NCI-H446 (cell line): ENCODE data around the gene UROC1.

Experiments used
- DNase-seq, 2 experiments: peaks; one replicate each; lab custom pipeline; 2025; lab: John Stamatoyannopoulos, UW

The UROC1 gene

DNA sequence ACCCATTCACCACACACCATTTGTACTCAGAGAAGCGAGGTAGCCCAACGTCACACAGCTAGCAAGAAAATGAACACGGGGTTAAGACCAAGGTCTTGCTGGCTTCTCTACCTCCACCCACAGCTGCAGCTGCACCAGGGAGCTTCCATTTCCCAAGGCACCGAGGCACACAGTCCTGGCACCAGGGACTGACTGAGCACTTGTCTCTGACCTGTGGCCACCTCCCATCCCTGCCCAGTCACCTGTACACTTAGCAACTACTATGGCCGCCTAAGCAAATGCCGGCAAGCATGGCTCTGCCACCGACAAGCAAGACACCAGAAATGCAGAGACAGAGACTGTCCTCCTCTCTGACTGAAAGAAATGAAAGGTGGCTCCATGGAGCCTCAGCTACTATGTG is 57.2 kb downstream of the UROC1 start:
- DNase-seq, result no peak

DNA sequence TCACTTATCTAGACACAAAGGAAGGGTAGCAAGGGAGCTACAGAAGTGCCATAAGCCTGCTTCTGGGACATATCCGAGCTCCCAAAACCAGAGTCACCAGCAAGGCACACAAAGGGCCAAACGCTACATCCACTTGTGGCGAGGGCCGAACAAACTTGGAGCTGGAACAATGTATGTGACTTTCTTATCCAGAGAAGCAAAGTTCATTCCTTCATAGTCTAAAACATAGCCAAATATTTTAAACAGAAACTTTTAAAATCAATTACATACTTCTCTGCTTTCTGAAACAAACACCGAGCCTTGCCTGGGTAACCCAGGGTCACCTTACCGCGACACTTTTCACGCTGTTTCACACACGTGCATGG is 57.8 kb downstream of the UROC1 start:
- no peak for DNase-seq

DNA sequence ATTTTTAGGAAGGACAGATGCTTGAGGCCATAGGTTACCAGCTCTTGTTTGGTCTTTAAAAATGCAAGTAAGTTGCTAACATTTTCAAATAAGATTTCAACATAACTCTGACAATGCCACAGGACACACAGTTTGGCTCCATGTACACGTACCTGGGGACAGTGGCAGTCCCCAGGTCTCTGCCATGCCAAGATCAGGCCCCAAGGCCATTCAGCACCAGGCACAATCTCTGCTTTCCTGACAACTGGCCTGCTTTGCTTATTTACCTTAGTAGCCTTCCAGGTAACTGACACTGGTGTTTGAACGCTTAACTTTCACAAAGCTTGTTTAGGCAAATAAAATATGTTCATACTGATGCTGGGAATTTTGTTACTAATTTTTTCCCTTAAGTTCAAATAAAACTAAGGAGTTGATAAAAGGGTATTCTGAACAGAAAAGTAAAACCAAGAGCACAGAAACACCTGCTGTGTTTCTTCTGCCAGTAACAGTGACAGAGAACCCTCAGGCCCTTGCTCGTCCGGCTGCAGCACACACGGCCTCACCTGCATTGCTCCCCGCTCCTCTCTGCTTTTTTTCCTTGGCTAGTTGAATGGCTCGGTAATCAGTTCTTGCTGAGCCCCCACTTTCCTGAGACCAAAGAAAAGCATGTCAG is 58.3 kb downstream of the UROC1 start:
- DNase-seq, result no peak

DNA sequence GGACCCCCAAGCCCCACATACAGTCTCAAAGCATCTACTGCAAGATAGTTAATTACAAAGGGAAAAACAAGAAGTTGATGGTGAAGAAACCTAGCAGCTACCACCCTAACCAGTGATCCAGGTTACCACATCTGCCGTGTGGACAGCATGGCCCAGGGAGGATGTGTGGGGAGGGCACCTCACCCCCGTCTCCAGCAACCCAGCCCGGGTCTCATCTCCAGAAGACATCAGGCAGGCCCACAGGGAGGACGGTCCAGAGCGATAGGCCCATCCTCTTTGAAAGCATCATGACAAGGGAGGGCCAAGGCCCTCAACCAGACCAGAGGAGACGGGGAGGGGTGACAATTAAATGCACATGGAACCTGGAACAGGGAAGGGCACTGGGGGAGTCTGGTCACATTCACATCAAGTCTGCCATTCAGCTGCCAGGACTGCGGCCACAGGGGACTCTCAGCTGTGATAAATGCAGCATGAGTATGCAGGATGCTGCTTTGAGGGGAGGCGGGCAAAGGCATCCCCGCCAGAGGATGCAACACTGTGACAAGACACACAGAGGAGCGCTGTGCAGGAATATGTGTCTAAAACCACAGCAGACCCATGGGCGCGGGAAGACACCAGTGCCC is 60.7 kb downstream of the UROC1 start:
- DNase-seq, result no peak

DNA sequence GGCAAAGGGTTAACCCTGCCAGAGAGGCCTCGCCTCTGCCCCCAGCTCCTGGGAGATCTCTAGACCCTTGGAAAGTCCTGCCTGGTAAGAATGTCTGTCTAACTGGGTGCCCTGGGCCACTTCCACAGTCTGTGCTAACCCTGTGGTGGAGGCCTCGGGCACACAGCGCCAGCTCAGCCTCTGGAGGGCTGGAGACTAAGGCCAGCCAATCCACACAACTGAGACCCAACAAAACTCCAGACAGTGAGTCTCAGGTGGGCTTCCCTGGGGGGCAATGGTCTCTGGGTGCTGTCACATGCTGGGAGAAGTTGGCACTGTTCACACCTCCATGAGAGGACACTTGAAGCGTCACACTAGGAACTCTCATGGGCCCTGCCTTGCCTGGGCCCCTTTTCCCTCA is 61.4 kb downstream of the UROC1 start:
- no peak for DNase-seq

DNA sequence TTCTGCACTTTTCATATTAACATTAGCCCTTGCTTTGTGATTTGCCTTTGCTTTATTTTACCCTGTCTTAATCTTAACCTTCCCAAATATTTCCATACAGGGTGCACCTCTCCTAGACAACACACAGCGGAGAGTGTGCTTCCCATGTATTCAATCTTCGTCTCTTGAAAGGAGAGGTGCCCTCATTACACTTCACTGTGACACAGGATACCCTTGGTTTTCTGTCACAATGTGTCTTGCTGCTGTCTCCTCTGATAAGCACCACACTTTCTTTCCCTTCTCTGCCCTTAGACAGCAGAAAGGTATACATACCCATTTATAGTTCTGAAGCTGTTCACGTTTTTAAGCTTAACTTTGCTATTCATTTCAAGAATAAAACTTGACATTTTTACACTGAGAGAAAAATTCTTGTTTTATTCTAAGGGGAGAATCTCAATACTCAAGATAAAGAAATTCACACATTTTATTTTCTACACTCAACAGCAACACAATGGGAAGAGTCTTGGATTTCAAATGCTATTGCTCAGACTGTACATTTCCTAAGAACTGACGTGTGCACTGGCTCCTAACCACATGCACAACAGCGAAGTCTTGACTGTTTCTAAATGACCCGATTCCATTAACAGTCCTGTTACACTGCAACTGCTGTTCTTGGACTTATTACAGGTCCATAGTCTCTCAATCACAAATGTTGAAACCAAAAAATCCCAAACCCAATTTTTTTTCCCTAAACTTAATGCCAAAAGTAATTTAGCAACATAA is 63.0 kb downstream of the UROC1 start:
- DNase-seq, result no peak

DNA sequence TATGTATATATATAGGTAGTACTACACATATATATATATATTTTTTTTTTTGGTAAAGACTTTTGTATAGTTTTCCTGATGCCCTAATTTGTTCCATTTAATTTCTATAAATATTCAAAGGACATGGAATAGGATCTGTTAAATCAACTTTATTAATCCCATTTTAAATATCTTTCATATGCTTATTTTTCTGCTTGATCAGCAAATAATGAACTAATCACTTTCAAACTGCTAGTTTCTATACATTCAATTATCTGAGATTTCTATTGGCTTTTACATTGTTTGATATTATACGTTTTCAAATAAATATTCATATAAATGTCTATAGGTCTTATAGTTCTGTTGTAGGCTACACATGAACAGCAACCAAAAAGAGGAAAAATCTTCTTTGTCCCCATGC is 63.5 kb downstream of the UROC1 start:
- DNase-seq, result no peak

DNA sequence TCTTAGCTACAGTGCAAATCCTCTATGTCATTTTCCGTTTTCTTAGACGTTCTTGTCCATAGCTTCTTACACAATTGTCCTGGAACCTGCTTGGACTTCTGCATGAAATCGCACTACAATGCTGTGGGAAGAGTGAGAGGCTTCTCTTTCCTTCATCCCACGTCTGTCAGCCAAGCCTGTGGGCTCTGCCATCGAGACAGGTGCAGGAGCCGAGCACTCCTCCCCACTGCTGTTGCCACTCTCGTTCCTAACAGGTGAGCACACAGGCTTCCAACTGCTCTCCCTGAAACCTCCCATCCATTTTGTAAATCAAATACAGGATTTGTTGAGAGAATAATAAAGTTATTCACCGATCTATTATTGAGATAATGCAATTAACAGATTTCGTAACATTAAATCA is 65.4 kb downstream of the UROC1 start:
- DNase-seq, result no peak

DNA sequence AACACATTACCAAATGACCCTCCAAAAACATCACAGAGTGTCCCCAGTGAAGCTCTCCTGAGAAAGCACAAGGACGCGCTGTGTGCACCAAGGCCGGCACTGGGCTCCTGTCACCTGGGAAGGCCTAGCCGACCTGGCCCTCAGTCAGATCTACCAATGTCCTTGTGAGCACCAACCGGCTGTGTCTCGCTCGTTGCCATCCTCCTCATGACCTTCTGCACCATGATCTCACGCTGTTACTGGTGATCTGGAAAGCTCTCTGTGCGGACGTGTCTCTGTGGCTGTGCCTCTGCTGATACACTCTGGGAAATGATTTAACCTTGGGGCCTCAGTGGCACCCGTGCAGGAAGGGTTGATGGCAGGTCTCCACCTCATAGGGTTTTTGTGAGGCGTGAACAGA is 66.1 kb downstream of the UROC1 start:
- DNase-seq, result no peak

DNA sequence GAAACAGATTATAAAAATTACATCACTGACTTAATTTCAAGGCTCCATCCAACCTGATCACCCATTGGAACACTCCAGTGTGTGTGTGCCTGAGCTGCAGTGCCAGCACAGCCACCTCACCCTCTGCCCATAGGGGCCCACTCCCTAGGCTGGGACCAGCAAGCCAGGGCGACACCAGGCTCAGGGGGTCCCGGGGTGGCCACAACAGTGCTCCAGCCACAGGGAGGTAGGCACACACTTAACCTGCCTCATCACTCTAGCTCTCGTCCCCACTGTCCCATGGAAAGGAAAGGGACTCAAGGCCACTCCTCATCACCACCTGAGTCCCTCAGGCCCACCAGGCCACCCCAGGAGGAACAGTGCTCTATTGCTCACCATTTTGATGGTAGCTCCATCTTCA is 66.8 kb downstream of the UROC1 start:
- DNase-seq, result no peak

DNA sequence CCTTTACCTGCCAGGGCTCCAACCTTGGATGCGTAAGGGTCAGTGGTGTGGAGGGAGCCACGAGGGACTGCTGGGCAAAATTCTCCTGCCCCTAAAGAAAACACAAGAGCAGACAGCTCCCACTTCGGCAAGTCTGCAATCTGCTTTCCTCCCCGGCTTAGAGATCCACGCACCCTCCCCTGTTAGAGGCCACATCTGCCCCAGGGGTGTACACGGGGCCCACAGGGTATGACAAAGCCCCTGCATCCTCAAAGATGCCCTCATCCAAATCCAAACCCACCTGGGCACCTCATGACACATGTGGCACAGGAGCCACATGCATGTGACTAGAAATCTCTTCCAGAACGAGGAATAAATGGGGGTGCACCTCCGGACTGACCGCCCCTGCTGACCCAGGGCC is 67.4 kb downstream of the UROC1 start:
- DNase-seq, result no peak

DNA sequence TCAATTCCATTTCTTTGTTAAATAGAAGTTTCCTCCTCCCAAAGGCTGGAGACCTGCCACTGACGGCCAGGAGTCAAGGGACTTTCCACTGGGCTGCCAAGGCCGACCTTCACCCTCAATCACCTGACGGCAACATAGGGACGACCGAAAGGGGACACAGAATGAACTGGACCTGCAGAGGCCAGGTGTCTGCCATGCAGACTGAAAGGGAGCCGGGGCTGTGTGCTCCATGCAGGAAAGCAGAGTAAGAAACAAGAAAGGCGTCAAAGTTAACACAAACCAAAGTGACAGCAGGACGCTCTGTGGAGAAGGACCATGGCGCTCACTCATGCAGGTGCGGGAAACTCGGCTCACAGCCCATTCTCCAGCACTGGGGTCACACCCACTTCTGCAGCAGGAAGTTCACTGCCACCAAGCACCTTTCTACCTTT is 67.9 kb downstream of the UROC1 start:
- DNase-seq, result no peak

DNA sequence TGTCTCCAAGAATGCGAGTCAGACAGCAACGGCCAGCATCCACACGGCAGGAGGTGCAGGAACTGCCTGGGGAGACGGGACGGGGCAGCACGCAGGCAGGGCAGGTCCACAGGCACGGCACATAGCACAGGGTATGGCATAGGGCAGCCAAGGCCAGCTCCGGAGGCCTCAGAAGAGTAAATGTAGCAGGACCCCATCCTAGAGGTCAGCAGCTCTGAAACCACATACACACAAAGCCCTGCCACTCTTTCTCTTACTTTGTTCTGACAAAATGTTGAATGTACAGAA is 68.7 kb downstream of the UROC1 start:
- no peak for DNase-seq

DNA sequence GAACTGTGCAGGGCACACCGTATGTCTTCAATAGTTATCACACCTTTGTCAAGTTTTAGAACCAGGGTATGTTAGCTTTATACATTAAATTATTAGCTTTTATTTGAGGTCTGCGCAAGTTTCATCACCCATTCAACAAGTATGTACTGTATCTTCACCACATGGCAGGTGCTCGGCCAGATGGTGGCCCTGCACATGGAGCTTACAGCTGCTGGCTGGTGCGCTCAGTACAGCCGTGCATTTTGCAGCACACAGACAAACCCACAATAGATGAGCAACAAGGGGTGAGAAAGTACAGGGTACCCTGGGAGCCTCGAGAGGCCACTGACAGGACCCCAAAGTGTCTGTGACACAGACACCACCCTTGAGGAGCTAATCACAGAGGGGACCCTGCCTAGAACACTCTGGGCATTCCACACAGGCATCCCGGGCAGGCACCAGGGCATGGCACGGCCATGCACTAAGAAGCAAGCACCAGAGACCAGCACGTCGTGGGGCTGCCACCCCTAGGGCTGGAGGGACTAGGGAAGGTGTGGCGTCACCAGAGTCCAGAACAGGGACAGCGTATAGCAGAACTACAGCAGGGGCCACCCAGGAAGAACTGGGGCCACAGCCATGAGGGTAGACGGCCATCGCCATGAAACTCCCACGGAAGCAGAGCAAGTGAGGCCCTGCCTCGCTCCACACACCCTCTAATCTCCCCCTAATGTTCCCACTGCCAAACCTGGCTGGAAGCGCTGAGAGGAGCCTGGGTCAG is 69.3 kb downstream of the UROC1 start:
- no peak for DNase-seq

DNA sequence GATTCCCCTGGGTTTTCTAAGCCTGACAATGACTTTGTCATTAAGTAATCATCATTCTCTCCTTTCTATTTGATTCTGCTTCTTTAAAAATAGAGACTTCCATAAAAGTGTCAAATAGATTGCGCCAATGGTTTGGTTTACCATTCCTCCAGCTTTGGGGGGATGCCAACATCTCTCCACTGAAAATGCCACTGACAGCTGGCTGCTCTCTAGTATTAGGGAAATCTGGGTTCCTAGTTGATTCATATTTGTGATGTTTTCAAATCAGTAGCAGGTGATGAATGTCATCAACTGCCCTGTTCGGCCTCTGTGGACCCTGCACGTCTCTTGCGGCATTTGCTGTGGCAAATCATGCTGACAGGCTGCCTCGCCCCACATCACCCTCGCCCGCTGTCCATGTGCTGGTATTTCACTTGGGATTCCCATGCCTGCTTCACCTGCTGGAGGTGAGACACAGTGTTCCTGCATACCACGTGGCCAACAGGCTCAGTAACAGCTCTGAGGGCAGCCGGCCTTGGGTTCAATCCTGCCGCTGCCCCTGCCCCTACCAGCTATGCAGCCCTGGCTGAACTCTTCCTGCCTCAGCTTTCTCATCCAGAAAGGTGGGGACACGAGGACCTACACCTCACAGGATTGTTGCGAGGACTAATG is 70.0 kb downstream of the UROC1 start:
- no peak for DNase-seq

DNA sequence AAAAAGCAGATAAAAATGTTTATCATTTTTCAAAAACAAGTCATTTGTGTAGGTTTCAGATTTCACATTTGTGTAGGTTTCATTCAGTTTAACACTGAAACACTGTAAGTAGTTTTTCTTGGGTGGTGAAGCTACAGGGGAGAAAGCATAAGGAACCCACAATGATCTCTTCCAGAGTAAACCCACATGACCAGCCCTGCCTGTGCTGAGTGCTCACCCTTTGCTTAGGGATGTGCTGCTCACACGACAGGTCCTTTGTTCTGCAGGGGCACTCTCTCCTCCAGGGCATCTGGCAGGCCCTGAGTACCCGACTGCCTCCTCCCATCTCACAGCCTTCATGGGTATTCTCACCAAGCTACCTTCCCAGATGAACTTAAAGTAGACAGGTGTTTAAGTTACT is 70.8 kb downstream of the UROC1 start:
- DNase-seq, result no peak

DNA sequence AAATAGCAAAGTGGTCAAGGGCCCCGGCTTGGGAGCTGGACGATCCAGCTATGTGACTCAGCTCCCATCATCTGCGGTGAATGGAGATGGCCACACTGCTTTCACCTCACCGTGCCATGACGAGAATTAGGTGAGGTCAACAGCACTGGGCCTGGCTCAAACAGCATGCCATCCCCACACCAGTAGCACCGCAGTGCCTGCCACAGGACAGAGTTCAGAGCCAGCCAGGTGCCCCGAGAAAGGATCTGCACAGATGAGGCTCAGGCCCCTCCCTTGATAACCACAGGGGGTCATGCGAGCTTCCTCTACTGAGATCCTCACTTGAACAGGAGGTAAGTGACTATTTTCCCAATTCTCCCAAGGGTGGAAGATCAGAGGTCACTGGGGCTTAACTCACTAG is 71.3 kb downstream of the UROC1 start:
- no peak for DNase-seq

DNA sequence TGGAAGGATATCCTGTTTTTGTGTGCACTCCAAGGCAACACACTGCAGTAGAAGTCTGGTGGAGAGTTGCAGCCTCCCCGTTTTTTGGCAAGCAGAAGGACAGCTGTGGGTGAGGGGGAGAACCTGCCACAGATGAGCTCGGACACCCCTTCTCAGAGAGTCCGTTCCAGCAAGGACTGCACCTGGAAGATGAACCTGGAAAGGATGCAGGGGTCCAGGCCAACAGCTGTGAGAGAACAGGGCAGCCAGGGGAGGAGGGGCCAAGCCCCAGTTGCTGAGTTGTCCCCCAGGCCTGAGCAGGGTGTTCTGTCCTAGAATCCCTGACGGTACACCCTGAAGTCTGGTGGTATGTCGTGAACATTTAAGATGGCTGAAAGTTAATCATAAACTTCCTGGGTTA is 72.1 kb downstream of the UROC1 start:
- DNase-seq, result no peak

DNA sequence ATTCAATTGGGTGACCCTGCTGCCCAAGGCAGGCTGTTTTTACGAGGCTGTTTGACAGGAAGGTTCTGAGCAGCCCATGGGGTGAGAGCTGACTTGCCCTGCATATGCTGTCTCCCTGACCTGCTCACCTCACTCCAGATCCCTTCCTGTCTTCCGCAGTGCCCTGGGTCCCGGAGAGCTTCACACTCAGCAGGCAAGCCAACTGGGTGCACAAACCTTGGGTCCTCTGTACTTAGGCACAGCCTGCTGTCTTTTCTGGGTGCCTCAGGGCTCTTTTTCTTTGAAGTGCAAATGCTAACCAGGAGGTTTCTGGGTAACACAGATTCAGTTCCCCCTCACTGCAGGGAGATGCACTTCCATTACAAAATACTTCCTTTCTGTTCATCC is 74.7 kb downstream of the UROC1 start:
- DNase-seq, result no peak

DNA sequence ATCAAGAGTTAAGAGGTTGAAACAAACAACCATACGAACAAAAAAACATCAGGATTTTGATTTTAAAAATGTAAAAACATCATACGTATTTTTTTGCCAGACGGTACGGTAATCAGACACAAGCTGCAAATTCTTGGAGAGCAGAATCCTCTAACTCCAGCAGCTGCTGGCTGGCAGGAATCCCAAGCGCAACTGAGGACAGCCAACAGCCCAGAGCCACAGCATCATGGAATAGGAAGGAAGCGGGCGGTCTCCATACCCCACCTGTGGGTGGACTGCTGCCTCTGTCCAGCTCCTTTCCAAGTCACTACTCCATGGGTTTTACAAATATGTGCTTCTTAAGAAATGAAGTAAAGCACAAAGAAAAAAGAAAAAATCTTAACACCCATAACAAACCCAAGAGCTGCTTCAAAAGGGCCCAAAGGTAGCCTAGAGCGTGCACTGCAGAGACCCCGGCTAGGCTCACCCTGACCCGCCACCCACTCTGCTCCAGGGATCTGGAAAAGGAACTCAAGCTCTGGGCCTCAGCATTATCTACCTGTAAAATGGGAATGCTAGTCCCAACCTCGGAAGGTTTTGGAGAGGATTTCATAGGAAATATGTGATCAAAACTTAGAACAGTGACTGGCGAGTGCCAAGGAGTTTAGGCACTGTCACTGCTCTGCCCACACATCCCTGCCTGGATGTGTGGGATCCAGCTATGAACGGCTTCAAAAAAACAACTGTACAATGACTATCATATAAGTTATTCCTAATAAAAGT is 75.3 kb downstream of the UROC1 start:
- DNase-seq, result peak in 1 of 2 experiments; percentile 47

DNA sequence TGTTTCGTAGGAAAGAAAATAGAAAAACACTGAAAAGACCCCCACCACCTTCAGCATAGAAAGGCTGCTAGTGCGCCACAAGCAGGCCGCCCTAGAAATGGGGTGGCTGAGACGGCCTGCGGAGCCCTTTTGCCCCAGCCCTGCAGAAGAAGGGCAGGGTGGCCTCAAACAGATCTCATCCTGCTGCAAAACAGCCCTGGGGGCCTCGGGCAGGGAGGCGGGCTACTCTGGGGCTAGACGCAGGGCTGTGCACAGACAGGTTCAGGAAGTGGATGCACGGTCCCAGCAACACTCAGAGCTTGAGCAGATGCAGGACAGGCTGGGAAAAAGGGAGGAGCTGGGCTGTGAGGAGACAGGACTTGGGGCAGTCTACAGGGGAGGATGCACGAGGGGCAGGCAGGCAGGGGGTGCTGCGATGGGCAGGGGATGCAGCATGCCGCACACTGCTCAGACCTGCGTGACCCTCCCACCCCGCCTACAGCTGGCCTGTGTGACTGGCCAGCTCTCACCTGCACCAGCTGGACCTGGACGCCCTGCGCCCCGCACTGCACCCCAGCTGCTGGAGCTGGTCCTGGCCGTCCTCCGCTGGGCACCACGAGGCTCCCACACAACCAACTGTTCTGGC is 76.2 kb downstream of the UROC1 start:
- DNase-seq, result no peak

DNA sequence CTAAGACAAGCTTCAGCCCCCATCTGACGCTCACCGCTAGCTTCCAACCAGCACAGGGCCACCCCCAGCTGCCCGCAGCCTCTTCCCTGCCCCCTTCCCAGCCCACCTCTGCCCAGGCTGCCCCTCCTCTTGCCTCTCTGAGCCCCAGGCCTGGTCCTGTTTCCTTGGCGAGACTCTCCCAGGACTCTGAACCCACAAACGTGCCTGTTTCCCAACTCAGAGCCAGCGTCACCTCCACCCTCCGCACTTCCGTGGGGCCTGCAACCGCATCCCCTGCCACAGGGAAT is 76.9 kb downstream of the UROC1 start:
- no peak for DNase-seq
